SU-DHL-6 (cell line): ENCODE data around the gene SAFB2.

Source experiments
- EZH2phosphoT487 ChIP-seq: fragments of 200-600 bp; sonication (generic), shearing (Covaris generic); conservative IDR thresholded peaks from 2 replicates; pipeline ENCODE4 v1.6.1; 2018; ENCODE audit warnings: mild to moderate bottlenecking, antibody characterized with exemption, low read length, moderate library complexity, mixed read lengths
- TF ChIP-seq, protein P1 (sequence below): fragments of 200-600 bp; sonication (generic); IDR thresholded peaks from one replicate; pipeline ENCODE4 v1.5.1; 2017; ENCODE audit warnings: antibody characterized with exemption, mild to moderate bottlenecking, low read length, moderate library complexity; ENCODE audit not compliant: insufficient read depth, poor library complexity, severe bottlenecking

GRCh38 chr19:5646703-5647102, 24.1 kb upstream of the SAFB2 start:
- TF ChIP-seq, protein P1, sequence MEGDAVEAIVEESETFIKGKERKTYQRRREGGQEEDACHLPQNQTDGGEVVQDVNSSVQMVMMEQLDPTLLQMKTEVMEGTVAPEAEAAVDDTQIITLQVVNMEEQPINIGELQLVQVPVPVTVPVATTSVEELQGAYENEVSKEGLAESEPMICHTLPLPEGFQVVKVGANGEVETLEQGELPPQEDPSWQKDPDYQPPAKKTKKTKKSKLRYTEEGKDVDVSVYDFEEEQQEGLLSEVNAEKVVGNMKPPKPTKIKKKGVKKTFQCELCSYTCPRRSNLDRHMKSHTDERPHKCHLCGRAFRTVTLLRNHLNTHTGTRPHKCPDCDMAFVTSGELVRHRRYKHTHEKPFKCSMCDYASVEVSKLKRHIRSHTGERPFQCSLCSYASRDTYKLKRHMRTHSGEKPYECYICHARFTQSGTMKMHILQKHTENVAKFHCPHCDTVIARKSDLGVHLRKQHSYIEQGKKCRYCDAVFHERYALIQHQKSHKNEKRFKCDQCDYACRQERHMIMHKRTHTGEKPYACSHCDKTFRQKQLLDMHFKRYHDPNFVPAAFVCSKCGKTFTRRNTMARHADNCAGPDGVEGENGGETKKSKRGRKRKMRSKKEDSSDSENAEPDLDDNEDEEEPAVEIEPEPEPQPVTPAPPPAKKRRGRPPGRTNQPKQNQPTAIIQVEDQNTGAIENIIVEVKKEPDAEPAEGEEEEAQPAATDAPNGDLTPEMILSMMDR = no peak
- no peak for TF ChIP-seq EZH2phosphoT487
